ENCODE measurements around the gene RTN4. TPM values are rescaled to one million over a fixed set of nuclear protein-coding genes. Genes with fewer than 3 reads are reported as not detected.
"Not testable (repeated sequence)": the region's sequence is repeated elsewhere in the genome, so short reads cannot be mapped to it uniquely, and the experiment has no call there.

The RTN4 gene
- total and polyA plus RNA-seq, 10 donors, result 55.2 to 215 (median 155) TPM

- H3K4me1 ChIP-seq, result peaks cover 20 to 60% (median 37%) of the 10 kb centered on the region in 6 donors
- no peak for DNase-seq
- H3K36me3 ChIP-seq, result no peaks in the 10 kb centered on the region
- TF ChIP-seq POLR2A (IDR thresholded peaks at IDR 0.05) (no peak), CTCF (IDR thresholded peaks at IDR 0.05 in 8 of 11, conservative IDR thresholded peaks at IDR 0.05 in 3 of 11) (no peak), POLR2AphosphoS5 (IDR thresholded peaks at IDR 0.05) (no peak)
- WGBS, 5 donors, result 68 to 82% (median 78%) methylated on average over 7 of the region's 7 CpGs
- no peaks in the 10 kb centered on the region for H3K27me3 ChIP-seq (replicated peaks in 1 of 7)
- no peaks in the 10 kb centered on the region for H3K9me3 ChIP-seq
- no peak overlapping the region for H3K4me3 ChIP-seq
- peak overlapping the region in 7 of 8 donors; percentile 6 to 98 (median 39) for H3K27ac ChIP-seq
- intact Hi-C loops (cut with DNase I; ENCODE audit: low total_unique reads), result no loop called here
These were observed 4.0 kb upstream of the RTN4 start for GRCh38 chr2:55054106-55054875.

DNA sequence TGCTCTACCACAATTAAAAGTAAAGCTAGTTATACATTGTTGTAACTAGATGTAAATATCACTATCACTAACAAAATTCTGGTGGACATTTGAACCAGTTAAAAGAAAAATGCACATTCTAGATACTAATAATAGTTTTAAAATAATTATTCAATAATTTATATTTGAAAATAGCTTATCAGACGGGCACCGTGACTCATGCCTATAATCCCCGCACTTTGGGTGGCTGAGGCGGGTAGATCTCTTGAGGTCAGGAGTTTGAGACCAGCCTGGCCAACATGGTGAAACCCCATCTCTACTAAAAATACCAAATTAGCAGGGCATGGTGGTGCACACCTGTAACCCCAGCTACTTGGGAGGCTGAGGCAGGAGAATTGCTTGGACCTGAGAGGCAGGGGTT, 3.0 kb upstream of the RTN4 start:
- Histone ChIP-seq H3K4me1 (peaks cover 20 to 65% (median 40%) of the 10 kb centered on the region in 6 donors), H3K27ac (peak overlapping the region in 3 of 8 donors; percentile 98 to 99 (median 99))
- intact Hi-C loops (cut with DNase I; ENCODE audit: low total_unique reads); H3K4me3 ChIP-seq; H3K36me3 ChIP-seq; H3K27me3 ChIP-seq (replicated peaks in 1 of 7); DNase-seq; H3K9me3 ChIP-seq: not testable (repeated sequence)
- 73 to 95% (median 87%) methylated on average over 4 of the region's 4 CpGs for WGBS, 5 donors

DNA sequence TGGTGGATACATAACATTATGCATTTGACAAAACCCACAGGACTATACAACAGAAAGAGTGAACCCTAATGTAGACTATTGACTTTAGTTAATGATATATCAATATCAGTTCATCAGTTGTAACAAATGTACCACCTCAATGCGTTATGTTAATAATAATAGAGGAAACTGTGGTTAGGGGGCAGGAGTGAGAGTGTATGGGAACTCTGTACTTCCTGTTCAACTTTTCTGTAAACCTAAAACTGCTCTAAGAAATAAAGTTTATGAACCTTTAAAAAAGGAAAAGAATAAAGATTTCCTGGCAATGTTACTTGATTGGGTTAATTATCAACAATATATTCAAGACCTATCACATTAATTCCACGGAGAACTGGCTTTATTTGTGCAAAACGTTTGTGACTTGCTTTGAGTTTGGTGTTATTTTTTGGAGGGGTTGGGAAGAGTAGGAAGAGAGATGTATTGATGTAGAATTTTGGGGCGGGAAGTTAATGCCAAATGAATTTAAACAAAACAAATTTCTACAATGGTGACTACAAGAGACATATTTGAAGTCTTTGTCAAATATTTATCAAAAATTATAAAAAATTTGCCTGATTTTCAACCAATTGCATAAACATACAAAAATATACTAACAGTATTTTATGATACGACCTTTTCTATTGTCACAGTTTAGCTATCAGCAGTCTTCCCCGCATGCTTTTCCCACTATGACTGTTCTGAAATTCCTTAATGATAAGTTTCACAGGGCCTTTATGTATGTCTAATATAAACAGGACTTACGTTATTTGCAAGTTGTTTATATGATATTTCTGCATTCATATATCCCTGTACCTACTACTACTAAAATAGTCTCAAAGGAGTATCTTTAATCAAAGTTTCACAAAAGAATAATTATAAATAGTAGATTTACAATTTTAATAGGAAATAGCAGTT, 2.1 kb upstream of the RTN4 start:
- Histone ChIP-seq H3K9me3 (no peaks in the 10 kb centered on the region), H3K4me1 (peaks cover 23 to 74% (median 48%) of the 10 kb centered on the region in 6 donors), H3K4me3 (peak overlapping the region in 5 of 8 donors; percentile 76 to 95 (median 83)), H3K36me3 (no peaks in the 10 kb centered on the region), H3K27ac (peak overlapping the region; percentile 98 to 99 (median 99)), H3K27me3 (replicated peaks in 1 of 7) (no peaks in the 10 kb centered on the region)
- intact Hi-C loops (cut with DNase I; ENCODE audit: low total_unique reads), result no loop called here
- TF ChIP-seq CTCF (IDR thresholded peaks at IDR 0.05 in 8 of 11, conservative IDR thresholded peaks at IDR 0.05 in 3 of 11) (peak in 1 of 11 experiments; percentile 4), POLR2AphosphoS5 (IDR thresholded peaks at IDR 0.05) (no peak), POLR2A (IDR thresholded peaks at IDR 0.05) (no peak)
- DNase-seq, result no peak
- 32 to 38% (median 35%) methylated on average over 7 of the region's 7 CpGs for WGBS, 5 donors

- Histone ChIP-seq H3K27me3 (replicated peaks in 1 of 7) (no peaks in the 10 kb centered on the region), H3K36me3 (no peaks in the 10 kb centered on the region), H3K4me3 (peak overlapping the region; percentile 45 to 95 (median 80)), H3K9me3 (no peaks in the 10 kb centered on the region), H3K4me1 (peaks cover 33 to 80% (median 60%) of the 10 kb centered on the region in 6 donors), H3K27ac (peak overlapping the region; percentile 98 to 99 (median 99))
- TF ChIP-seq POLR2AphosphoS5 (IDR thresholded peaks at IDR 0.05) (no peak), CTCF (IDR thresholded peaks at IDR 0.05 in 8 of 11, conservative IDR thresholded peaks at IDR 0.05 in 3 of 11) (no peak)
- no peak for DNase-seq
- WGBS, 5 donors, result 16 to 25% (median 19%) methylated on average over 9 of the region's 9 CpGs
- intact Hi-C loops (cut with DNase I; ENCODE audit: low total_unique reads), result no loop called here
These were observed 995 bp upstream of the RTN4 start for GRCh38 chr2:55051026-55051866.

Data from spleen (tissue), 11 donors.